Right atrium auricular region (tissue), 2 donors: Measurements from ENCODE around the gene TUG1. TPM values are rescaled to one million over a fixed set of nuclear protein-coding genes. Genes with fewer than 3 reads are reported as not detected.
A peak's percentile ranks its signal among the peaks of the same experiment; 100 is the strongest.

Experiments
- DNase-seq: peaks from one replicate; pipeline ENCODE4 v3.0.0-alpha.2; 2019; ENCODE audit warnings: low spot score
- H3K27ac ChIP-seq, 2 donors: fragments of 200-600 bp; sonication (generic); 1 replicate in 1 of 2; 2 replicates in 1 of 2; pipeline ENCODE4 v1.5.1; 2016 to 2019
- H3K27me3 ChIP-seq, 2 donors: fragments of 200-600 bp; sonication (generic); one replicate each; pipeline versions ENCODE4 v1.5.1 to v1.6.0; 2017 to 2019
- H3K36me3 ChIP-seq: fragments of 200-600 bp; sonication (generic); one replicate; pipeline ENCODE4 v1.5.1; 2016
- H3K4me1 ChIP-seq, 2 donors: fragments of 200-600 bp; sonication (generic); one replicate each; pipeline versions ENCODE4 v1.5.1 to v1.6.0; 2017 to 2019
- H3K4me3 ChIP-seq, 2 donors: fragments of 200-600 bp; sonication (generic); 1 replicate in 1 of 2; 2 replicates in 1 of 2; pipeline ENCODE4 v1.5.1; 2017 to 2019; ENCODE audit warnings: mild to moderate bottlenecking in 1 of 2, moderate library complexity in 1 of 2
- H3K9me3 ChIP-seq, 2 donors: fragments of 200-600 bp; sonication (generic); one replicate each; pipeline ENCODE4 v1.5.1; 2019
- total RNA-seq, 2 donors: library from RNA; depleted of rRNA; stranded (reverse); fragments of >200 nt; gene quantifications; one replicate each; pipeline ENCODE4 v1.1.0, GENCODE V29; 2016
- TF ChIP-seq, protein P1 (sequence below), 2 donors: fragments of 200-600 bp; sonication (generic); IDR thresholded peaks; one replicate each; pipeline ENCODE4 v1.5.1; 2019; ENCODE audit warnings: antibody characterized with exemption in 2 of 2

The TUG1 gene
- 10 to 100 TPM; 37.2 to 39.1 TPM for total RNA-seq

DNA sequence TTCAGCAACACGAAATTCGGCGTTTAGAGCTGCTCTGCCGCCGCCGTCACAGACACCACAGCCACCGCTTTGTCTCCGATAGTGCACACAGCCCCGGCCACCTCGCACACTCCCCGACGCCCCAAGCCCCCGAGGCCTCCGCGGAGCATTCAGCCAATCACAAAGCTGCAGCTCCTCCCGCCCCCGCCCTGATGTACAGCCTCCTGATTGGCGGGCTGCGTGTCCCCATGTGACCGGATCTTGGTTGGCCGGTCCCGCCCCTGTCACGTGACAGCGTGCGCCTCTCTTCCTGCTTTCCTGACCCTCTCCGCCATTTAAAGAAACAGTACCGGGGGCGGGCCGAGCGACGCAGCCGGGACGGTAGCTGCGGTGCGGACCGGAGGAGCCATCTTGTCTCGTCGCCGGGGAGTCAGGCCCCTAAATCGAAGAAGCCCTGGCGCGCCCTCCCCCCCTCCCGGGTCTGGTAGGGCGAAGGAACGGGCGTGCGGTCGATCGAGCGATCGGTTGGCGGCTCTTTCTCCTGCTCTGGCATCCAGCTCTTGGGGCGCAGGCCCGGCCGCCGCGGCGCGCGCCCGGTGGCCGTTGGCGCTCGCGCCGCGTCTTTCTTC, at the start of gene TUG1:
TSS of gene TUG1 (plus strand) at position 342 of the 608 bp plus-strand sequence.
- TF ChIP-seq, protein P1, sequence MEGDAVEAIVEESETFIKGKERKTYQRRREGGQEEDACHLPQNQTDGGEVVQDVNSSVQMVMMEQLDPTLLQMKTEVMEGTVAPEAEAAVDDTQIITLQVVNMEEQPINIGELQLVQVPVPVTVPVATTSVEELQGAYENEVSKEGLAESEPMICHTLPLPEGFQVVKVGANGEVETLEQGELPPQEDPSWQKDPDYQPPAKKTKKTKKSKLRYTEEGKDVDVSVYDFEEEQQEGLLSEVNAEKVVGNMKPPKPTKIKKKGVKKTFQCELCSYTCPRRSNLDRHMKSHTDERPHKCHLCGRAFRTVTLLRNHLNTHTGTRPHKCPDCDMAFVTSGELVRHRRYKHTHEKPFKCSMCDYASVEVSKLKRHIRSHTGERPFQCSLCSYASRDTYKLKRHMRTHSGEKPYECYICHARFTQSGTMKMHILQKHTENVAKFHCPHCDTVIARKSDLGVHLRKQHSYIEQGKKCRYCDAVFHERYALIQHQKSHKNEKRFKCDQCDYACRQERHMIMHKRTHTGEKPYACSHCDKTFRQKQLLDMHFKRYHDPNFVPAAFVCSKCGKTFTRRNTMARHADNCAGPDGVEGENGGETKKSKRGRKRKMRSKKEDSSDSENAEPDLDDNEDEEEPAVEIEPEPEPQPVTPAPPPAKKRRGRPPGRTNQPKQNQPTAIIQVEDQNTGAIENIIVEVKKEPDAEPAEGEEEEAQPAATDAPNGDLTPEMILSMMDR (IDR thresholded peaks at IDR 0.05): no peak
- H3K36me3 ChIP-seq: peaks cover 28% of the 10 kb centered on the region
- peak within 1 kb of the TSS; percentile 93 to 96 for H3K27ac ChIP-seq
- H3K9me3 ChIP-seq: peaks cover 0 to 37% of the 10 kb centered on the region in 2 donors
- H3K27me3 ChIP-seq: no peaks in the 10 kb centered on the region
- peak within 1 kb of the TSS; percentile 64 to 68 for H3K4me3 ChIP-seq
- peak; percentile 99 for DNase-seq
- peaks cover 0 to 36% of the 10 kb centered on the region in 2 donors for H3K4me1 ChIP-seq

DNA sequence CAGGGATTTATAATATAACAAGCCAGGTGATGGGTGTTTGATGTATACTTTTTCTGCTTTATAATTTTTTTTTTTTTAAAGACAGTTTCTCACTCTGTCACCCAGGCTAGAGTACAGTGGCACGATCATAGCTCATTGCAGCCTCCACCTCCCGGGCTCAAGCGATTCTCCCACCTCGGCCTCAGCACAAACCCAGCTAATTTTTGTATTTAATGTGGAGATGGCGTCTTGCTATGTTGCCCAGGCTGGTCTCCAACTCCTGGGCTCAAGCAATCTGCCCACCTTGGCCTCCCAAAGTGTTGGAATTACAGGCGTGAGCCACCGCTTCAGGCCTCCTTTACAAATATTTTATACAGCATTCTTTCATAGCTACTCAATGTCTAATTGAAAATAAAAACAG, 49.1 kb upstream of the TUG1 start:
- TF ChIP-seq, protein P1 (IDR thresholded peaks at IDR 0.05): no peak
- no peak overlapping the region for H3K4me3 ChIP-seq
- H3K36me3 ChIP-seq: no peaks in the 10 kb centered on the region
- no peaks in the 10 kb centered on the region for H3K27me3 ChIP-seq
- H3K27ac ChIP-seq: no peak overlapping the region
- peaks cover 0 to 9% of the 10 kb centered on the region in 2 donors for H3K4me1 ChIP-seq
- H3K9me3 ChIP-seq: peaks cover 4 to 13% of the 10 kb centered on the region in 2 donors
- DNase-seq: no peak

DNA sequence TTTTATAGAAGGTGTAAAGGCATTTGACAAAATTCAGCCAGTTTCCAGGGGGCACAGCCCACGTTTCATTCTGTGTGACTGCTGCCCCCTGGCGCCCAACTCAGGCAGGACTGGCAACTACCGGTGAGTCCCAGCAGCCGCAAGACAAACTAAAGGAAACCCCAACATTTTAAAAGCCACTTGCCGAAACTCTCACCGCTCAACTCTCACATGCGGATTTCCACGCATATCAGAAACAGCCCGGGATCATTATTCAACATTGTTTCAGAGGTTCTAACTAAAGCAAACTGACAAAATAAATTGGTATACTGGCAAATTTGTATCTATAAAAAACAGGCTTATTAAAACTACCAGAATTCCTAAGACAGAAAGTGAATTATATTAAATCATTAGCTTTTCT, 48.7 kb upstream of the TUG1 start:
- no peak overlapping the region for H3K4me3 ChIP-seq
- TF ChIP-seq, protein P1 (IDR thresholded peaks at IDR 0.05): peak; percentile 89 to 95
- peak; percentile 83 for DNase-seq

DNA sequence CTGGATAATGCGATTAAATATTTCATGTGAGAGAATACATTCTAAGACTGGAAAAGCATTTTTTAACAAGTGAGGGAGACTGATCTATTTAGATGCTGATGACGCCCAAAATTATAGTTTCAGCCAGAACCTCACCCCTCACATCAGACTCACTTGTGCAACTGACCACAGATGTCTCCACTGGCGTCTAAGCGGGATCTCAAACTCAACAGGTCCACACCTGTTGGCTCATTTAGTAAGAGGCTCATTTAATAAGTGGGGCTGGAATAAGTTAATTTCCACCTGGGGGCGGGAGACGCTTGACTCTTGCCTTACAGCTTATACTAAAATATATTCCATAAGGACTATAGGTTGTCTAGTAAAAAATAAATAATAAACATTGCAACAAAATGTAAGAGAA, 48.0 kb upstream of the TUG1 start:
- peaks cover 0 to 1% of the 10 kb centered on the region in 2 donors for H3K9me3 ChIP-seq
- DNase-seq: no peak
- H3K4me3 ChIP-seq: peak overlapping the region in 1 of 2 donors; percentile 38
- TF ChIP-seq, protein P1 (IDR thresholded peaks at IDR 0.05): no peak
- H3K27me3 ChIP-seq: no peaks in the 10 kb centered on the region
- no peaks in the 10 kb centered on the region for H3K36me3 ChIP-seq
- H3K4me1 ChIP-seq: peaks cover 0 to 9% of the 10 kb centered on the region in 2 donors
- no peak overlapping the region for H3K27ac ChIP-seq

More for the DNA sequence above, 48.7 kb upstream of the TUG1 start:
- no peaks in the 10 kb centered on the region for H3K36me3 ChIP-seq
- H3K27ac ChIP-seq: no peak overlapping the region
- H3K9me3 ChIP-seq: peaks cover 4 to 8% of the 10 kb centered on the region in 2 donors
- H3K27me3 ChIP-seq: no peaks in the 10 kb centered on the region
- H3K4me1 ChIP-seq: peaks cover 0 to 9% of the 10 kb centered on the region in 2 donors

DNA sequence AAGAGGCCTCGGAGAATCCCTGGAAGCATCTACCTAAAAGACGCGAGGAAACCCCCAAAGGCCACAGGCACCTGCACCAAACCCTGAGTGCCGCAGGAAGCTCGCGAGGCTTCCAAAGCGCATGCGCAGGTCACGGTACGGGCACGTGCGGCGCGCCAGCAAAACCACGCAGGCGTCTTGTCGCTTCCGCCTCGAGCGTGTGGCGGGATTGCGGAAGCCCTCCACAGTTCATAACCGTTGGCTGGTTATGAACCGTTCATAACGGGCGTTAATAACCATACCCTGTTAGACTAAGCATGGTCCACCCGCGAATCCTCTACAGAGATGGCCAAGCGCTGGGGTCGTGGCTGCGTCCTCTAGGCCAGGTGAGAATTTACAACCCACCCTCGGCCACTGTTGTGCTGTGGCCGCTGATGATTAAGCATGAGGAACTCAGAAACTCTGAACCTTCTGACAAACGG, 46.9 kb upstream of the TUG1 start:
- Histone ChIP-seq H3K4me1 (peaks cover 0 to 9% of the 10 kb centered on the region in 2 donors), H3K27me3 (no peaks in the 10 kb centered on the region), H3K9me3 (no peaks in the 10 kb centered on the region), H3K27ac (no peak overlapping the region), H3K4me3 (peak overlapping the region; percentile 16 to 38), H3K36me3 (peaks cover 8% of the 10 kb centered on the region)
- no peak for DNase-seq
- TF ChIP-seq, protein P1 (IDR thresholded peaks at IDR 0.05): no peak
